Left lobe of liver (tissue), 2 donors: Measurements from ENCODE around the gene ATP2B3. TPM values are rescaled to one million over a fixed set of nuclear protein-coding genes. Genes with fewer than 3 reads are reported as not detected.

Experiments used
- ATAC-seq: fragments of 200-7000 bp; cut with Tn5 transposase; one replicate; pipeline ENCODE4 v1.9.1; 2020; ENCODE audit warnings: mild to moderate bottlenecking, moderate library complexity
- DNase-seq: peaks from one replicate; pipeline ENCODE4 v3.0.0-alpha.2; 2020; ENCODE audit warnings: low spot score
- total RNA-seq: library from RNA; stranded (reverse); gene quantifications from one replicate; pipeline ENCODE4 v1.2.1, GENCODE V29; 2021
- donor health status: DM: no; HTN: no; CAD: no; lungs with moderate emphysema.
- donor health status: DM: no; HTN: yes; CAD: no.

Gene ATP2B3
- total RNA-seq, 1 donor from 2014 or later, result not detected

DNA sequence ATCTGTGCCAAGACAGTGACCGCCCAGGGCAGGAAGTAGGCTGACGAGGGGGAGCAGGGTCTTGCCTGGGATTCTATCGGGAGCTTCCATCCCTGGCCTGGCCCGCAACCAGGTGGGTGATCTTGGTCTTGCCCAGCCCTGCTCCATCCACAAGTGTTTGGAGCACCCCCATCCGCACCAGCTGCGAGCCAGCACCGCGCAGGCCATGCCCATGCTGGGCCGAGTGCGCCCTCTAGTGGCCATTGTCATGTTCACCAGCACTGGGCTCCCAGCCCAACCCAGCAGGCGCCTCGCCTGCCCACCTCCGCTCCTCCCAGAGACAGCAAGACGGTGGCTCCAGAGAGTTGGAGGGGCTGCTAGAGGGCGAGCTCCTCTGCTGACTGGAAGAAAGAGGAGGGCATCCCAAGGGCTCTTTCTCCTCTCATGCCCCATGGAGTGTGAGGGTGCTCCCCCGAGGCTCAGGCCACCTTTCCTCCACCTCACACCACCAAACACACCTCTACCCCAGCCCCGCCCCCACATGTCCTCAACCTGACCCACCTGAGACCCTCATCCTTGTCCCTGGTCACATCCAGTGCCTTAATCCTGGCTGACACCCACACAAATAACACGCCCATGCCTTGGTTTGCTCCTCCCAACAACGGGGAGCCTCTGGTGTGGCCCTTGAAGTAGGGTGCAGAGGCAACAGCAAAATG, 9.8 kb upstream of the ATP2B3 start:
- ATAC-seq (peak; percentile 94), DNase-seq (peak; percentile 74)

- ATAC-seq (no peak), DNase-seq (no peak)
These were observed 7.8 kb upstream of the ATP2B3 start for GRCh38 chrX:153509592-153509991.

- no peak for ATAC-seq
- no peak for DNase-seq
These were observed 7.1 kb upstream of the ATP2B3 start for GRCh38 chrX:153510383-153510782.

DNA sequence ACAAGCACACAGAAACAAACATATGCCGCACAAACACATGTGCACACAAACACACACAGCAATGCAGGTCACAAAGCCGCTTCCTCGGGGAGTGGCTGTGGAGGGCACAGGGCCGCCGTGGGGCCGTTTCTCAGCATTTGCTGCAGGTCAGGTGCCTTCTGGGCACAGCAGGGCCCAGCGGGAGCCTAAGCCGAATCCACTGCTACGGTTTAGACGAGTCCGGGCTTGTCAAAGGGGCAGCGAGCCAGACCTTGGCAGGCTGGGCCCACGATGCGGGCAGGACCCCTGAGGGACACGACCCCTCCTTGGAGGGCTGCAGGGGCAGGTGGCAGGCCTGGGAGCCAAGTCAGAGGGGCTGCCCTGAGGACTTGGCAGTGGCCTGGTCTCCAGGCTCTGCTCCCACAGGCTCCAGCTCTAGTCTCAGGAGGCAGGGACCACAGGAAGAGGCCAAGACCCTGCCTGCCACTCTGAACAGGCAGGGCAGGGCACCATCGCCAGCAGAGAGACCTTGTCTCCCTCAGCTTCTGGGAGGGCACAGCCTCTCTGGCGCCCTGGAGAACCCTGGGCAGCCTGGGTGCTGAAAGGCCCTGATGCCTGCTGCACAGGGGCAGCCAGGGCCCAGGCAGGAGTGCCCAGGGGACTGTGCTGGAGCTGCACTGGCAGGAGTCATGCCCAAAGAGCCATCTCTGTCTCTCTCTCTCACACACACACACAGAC, 5.5 kb upstream of the ATP2B3 start:
- ATAC-seq (no peak), DNase-seq (no peak)

- ATAC-seq, result no peak
- DNase-seq, result no peak
These were observed 4.9 kb upstream of the ATP2B3 start for GRCh38 chrX:153512501-153512893.

- DNase-seq (no peak), ATAC-seq (no peak)
These were observed 4.2 kb upstream of the ATP2B3 start for GRCh38 chrX:153513265-153513664.

DNA sequence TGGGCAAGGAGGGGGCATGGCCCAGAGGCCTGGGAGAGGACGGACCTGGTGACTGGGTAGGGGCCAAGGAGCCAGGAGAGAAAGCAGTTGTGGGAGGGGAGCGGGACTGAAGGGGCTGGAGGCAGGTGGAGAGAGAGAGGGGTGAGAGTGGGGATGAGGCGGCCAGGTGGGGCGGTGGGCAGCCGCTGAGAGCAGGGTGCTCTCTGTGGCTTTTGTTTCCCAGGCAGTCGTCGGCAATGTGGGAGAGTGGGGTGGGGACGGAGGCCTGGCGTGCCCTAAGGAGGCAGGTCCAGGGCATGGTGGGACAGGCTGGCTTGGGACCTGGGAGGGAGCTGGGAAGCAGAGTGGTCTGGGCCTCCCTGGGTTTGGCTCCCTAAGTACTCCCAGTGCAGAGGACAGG, 3.2 kb upstream of the ATP2B3 start:
- DNase-seq (no peak), ATAC-seq (no peak)

DNA sequence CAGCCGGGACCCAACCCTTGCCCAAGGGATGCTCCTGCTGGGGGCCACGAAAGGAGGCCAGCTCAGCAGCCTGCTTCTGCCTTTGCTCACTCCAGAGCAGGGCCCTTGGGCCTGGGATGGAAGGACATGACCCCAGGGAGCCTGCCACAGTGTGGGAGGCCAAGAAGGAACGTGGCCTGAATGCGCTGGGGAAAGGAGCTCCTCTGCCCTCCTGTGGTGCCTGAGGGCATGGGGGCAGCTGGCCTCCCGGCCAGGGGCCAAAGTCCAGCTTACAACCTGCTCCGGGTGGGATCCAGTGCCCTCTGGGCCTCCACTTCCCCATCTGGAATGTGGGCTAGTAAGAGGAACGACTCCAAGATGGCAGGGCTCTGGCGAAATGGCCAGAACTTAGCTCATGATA, 2.0 kb upstream of the ATP2B3 start:
- no peak for DNase-seq
- no peak for ATAC-seq

DNA sequence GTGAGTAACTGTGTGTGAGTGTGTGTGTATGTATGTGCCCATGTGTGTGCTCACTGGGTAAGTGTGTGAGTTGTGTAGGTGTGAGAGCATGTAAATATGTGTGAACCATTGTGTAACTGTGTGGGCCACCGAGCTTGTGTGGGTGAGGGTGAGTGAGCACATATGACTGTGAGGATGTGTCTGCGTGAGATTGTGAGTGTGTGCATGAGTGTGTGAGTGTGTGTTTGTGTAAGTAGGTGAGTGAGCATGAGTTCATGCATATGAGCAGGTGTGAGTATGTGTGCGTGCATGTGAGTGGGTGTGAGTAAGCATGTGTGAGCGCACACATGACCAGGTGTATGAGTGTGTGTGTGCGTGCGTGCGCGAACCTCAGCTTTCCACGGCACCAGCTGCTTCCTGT, 1.4 kb upstream of the ATP2B3 start:
- no peak for DNase-seq
- no peak for ATAC-seq

- DNase-seq (no peak), ATAC-seq (no peak)
These were observed 748 bp downstream of the ATP2B3 start for GRCh38 chrX:153517946-153518834.

- no peak for DNase-seq
- ATAC-seq, result no peak
These were observed 2.3 kb downstream of the ATP2B3 start for GRCh38 chrX:153519569-153520286.

- ATAC-seq (no peak), DNase-seq (no peak)
These were observed 3.0 kb downstream of the ATP2B3 start for GRCh38 chrX:153520287-153520917.

DNA sequence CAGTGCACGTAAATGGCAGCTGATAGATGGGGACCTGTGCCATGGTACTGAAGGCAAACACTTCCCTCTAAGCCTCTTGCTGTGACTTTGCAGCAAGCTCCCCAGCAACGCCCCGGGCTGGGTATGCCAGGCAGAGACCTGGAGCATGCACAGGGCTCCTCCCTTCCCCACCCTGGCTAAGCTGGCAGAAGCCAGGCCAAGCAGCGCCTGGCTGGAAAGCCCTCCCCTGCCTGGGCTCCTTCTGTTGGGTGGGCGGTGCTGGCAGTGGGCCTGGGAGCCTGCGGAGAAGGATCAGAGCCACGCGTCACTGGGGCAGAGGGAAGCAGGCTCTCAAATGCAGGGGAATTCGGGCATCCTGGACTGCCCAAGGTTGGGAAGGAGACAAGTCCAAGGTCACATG, 3.6 kb downstream of the ATP2B3 start:
- DNase-seq (no peak), ATAC-seq (no peak)

GRCh38 chrX:153522259-153522658, 4.8 kb downstream of the ATP2B3 start:
- ATAC-seq, result no peak
- DNase-seq, result no peak

DNA sequence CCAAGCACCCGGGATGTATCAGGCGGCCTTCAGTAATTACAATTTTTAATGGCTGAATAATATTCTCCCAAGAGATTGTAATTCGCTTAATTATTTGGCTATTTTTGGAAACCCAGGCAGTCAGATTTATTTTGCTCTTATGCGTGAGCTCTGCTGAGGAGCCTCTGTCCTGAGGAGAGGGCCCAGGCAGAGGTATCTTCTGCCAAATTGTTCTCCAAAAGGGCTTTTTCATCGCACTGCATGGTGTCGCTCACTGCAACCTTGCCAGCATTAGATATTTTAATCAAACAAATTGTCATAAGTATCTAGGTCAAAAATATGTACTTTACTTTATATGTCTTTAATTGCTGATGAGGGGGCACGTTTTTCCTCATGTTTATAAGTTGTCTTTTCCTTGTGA, 5.8 kb downstream of the ATP2B3 start:
- no peak for DNase-seq
- ATAC-seq, result no peak

DNA sequence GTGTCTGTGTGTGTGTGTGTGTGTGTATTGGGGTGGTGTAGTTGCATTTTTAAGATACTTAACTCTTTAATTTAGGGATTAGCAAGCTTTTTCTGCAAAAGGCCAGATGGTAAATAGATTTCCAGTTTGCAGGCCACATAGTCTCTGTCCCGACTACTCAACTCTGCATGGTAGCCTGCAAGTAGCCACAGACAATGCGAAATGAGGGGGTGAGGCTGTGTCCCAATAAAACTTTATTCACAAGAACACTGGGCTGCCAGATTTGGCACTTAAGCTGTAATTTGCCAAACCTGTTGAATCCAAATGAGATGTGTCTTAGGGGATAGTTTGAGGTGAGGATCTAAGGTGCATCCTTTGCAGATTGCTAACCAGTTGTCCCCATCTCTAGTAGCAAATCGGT, 6.8 kb downstream of the ATP2B3 start:
- no peak for ATAC-seq

GRCh38 chrX:153525451-153525850, 8.0 kb downstream of the ATP2B3 start:
- no peak for DNase-seq
- ATAC-seq, result no peak

More for the DNA sequence above, 6.8 kb downstream of the ATP2B3 start:
- no peak for DNase-seq

GRCh38 chrX:153526042-153526441, 8.6 kb downstream of the ATP2B3 start:
- ATAC-seq (no peak), DNase-seq (no peak)

DNA sequence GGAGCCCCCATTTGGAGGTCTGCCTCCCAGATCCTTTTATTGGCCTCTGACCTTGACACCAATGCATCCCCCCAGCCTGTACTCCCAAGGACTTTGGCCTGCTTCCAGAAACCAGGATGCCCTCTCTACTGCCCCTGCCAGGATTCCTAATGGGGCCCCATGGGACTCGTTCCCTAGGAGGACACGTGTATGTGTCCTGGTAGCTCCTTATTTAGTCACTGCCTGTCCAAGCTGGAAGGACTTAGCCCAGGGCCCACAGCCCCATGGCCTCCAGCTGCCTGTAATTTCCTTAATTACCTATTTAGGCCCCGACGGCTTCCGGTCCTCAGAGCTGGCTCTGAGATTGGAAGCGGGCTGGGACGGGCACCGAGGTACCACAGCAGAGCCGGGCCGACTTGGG, 9.4 kb downstream of the ATP2B3 start:
- no peak for DNase-seq

DNA sequence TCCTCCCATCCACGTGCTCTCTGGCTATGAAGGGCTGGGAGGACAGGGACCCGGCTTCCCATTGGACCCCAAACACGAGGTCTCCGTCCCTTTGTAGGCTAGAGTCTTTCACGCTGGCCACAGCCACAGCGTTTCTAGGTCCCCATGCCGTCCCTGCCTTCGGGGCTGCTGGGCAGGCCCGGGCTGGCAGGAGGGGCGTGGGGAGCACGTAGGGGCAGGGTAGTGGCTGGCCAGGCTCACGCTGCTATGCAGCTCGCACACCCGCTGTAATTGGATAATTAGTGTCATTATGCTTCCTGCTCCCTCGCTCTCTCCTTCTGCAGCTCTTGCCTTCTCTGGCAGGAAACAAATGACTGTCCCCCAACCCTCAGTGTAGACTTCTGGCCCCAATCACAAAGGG, 9.8 kb downstream of the ATP2B3 start:
- no peak for DNase-seq
- ATAC-seq, result no peak

More for the DNA sequence above, 9.4 kb downstream of the ATP2B3 start:
- no peak for ATAC-seq
